ENCODE data around the gene MRPL24. TPM values are rescaled to one million over a fixed set of nuclear protein-coding genes. Genes with fewer than 3 reads are reported as not detected.
A peak's percentile ranks its signal among the peaks of the same experiment; 100 is the strongest.

MRPL24 gene
- total RNA-seq, 1 donor = 17.7 TPM

- Histone ChIP-seq H4K20me1 (ENCODE audit: insufficient read depth, low read length) (no peaks in the 10 kb centered on the region), H3K36me3 (ENCODE audit: insufficient read depth, low read length) (peaks cover 61% of the 10 kb centered on the region), H3K79me2 (ENCODE audit: insufficient read depth, low read length) (peaks cover 42% of the 10 kb centered on the region), H3K9me3 (ENCODE audit: low read depth, low read length) (no peaks in the 10 kb centered on the region), H3K4me1 (ENCODE audit: insufficient read depth, low read length) (peaks cover 12% of the 10 kb centered on the region), H3K4me2 (ENCODE audit: insufficient read depth, low read length) (peak overlapping the region; percentile 97), H2AFZ (ENCODE audit: low read length) (peak overlapping the region; percentile 85), H3K4me3 (ENCODE audit: insufficient read depth, low read length) (peak overlapping the region; percentile 83), H3K27ac (ENCODE audit: low read depth, low read length) (peak overlapping the region; percentile 44), H3K27me3 (ENCODE audit: insufficient read depth, low read length) (no peaks in the 10 kb centered on the region)
- DNase-seq (ENCODE audit: insufficient read length, low spot score, missing footprints) = no peak
- no peak for TF ChIP-seq CTCF (IDR thresholded peaks at IDR 0.05; ENCODE audit: extremely low read depth, low read depth, low read length)
Observed at GRCh38 chr1:156740237-156740740, 599 bp downstream of the MRPL24 start.

DNA sequence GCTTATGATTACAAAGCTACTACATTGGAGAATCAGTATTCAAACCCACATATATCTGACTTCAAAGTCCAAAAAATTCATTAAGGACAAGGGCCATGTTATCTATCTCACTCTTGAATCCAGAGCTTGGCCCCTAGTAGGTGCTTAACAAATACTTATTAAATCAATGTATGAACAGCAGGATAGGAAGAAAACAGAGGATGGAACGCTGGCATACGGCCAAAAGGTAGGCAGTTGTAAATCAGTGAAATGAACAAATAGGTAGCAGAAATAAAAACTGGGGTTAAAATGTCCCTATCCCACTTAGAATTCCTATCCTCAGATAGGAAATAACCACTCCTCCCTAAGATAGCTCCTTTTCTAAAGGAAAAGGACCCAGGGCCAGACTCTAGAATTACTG, 2.0 kb downstream of the MRPL24 start:
- no peak overlapping the region for H3K4me3 ChIP-seq (ENCODE audit: insufficient read depth, low read length)
- no peaks in the 10 kb centered on the region for H3K27me3 ChIP-seq (ENCODE audit: insufficient read depth, low read length)
- H3K9me3 ChIP-seq (ENCODE audit: low read depth, low read length) = no peaks in the 10 kb centered on the region
- TF ChIP-seq CTCF (IDR thresholded peaks at IDR 0.05; ENCODE audit: extremely low read depth, low read depth, low read length) = no peak
- DNase-seq (ENCODE audit: insufficient read length, low spot score, missing footprints) = no peak
- no peak overlapping the region for H2AFZ ChIP-seq (ENCODE audit: low read length)
- peaks cover 54% of the 10 kb centered on the region for H3K36me3 ChIP-seq (ENCODE audit: insufficient read depth, low read length)
- H3K27ac ChIP-seq (ENCODE audit: low read depth, low read length) = no peak overlapping the region
- H3K4me1 ChIP-seq (ENCODE audit: insufficient read depth, low read length) = peaks cover 12% of the 10 kb centered on the region
- peaks cover 30% of the 10 kb centered on the region for H3K79me2 ChIP-seq (ENCODE audit: insufficient read depth, low read length)
- H4K20me1 ChIP-seq (ENCODE audit: insufficient read depth, low read length) = no peaks in the 10 kb centered on the region
- no peak overlapping the region for H3K4me2 ChIP-seq (ENCODE audit: insufficient read depth, low read length)

DNA sequence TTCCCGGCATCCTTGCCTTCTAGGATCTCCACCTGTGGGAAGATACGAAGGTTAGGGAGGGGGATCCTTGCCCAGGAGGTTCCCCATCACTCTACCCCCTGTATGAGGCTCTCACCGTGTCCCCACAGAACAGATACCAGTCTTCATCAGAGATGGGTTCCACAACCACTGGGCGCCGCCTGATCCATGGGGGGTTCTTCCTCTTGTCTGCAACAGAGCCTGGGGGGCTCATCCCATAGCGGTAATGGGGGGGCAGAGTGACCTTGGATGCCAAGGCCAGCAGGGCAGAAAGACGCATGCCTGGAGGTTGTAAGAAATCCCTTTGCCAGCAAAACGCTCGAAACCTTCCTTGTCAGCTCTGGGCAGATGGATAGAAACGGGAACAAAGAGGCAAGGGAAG, 2.5 kb downstream of the MRPL24 start:
- Histone ChIP-seq H3K27me3 (ENCODE audit: insufficient read depth, low read length) (no peaks in the 10 kb centered on the region), H3K4me2 (ENCODE audit: insufficient read depth, low read length) (no peak overlapping the region), H4K20me1 (ENCODE audit: insufficient read depth, low read length) (no peaks in the 10 kb centered on the region), H2AFZ (ENCODE audit: low read length) (no peak overlapping the region), H3K79me2 (ENCODE audit: insufficient read depth, low read length) (peaks cover 27% of the 10 kb centered on the region), H3K36me3 (ENCODE audit: insufficient read depth, low read length) (peaks cover 53% of the 10 kb centered on the region), H3K4me3 (ENCODE audit: insufficient read depth, low read length) (no peak overlapping the region), H3K9me3 (ENCODE audit: low read depth, low read length) (no peaks in the 10 kb centered on the region), H3K27ac (ENCODE audit: low read depth, low read length) (no peak overlapping the region), H3K4me1 (ENCODE audit: insufficient read depth, low read length) (peaks cover 12% of the 10 kb centered on the region)
- DNase-seq (ENCODE audit: insufficient read length, low spot score, missing footprints) = no peak
- no peak for TF ChIP-seq CTCF (IDR thresholded peaks at IDR 0.05; ENCODE audit: extremely low read depth, low read depth, low read length)

DNA sequence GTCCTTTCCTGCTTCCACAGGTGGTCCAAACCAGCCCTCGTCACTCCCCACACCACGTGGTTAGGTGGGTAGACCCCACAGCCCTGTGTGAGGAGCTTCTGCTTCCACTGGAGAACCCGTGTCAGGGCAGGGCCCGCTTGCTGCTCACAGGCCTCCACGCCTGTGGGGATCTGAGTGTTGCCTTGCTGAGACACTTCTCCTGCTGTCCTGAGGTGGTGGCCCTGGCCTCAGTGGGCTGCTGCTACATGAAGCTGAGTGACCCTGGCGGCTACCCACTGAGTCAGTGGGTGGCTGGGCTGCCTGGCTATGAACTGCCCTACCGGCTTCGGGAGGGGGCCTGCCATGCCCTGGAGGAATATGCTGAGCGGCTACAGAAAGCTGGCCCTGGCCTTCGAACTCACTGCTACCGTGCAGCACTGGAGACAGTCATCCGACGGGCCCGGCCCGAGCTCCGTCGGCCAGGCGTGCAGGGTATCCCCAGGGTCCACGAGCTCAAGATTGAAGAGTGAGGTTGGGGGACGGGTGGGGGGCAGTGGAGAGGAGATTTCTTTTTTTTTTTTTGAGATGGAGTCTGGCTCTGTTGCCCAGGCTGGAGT, 6.8 kb downstream of the MRPL24 start:
- no peak for DNase-seq (ENCODE audit: insufficient read length, low spot score, missing footprints)
- no peak overlapping the region for H3K27ac ChIP-seq (ENCODE audit: low read depth, low read length)
- no peak for TF ChIP-seq CTCF (IDR thresholded peaks at IDR 0.05; ENCODE audit: extremely low read depth, low read depth, low read length)
- peaks cover 14% of the 10 kb centered on the region for H3K79me2 ChIP-seq (ENCODE audit: insufficient read depth, low read length)
- H3K4me3 ChIP-seq (ENCODE audit: insufficient read depth, low read length) = no peak overlapping the region
- H3K36me3 ChIP-seq (ENCODE audit: insufficient read depth, low read length) = peaks cover 32% of the 10 kb centered on the region
- no peak overlapping the region for H2AFZ ChIP-seq (ENCODE audit: low read length)
- no peaks in the 10 kb centered on the region for H4K20me1 ChIP-seq (ENCODE audit: insufficient read depth, low read length)
- no peak overlapping the region for H3K4me2 ChIP-seq (ENCODE audit: insufficient read depth, low read length)
- H3K27me3 ChIP-seq (ENCODE audit: insufficient read depth, low read length) = no peaks in the 10 kb centered on the region
- no peaks in the 10 kb centered on the region for H3K9me3 ChIP-seq (ENCODE audit: low read depth, low read length)
- peaks cover 6% of the 10 kb centered on the region for H3K4me1 ChIP-seq (ENCODE audit: insufficient read depth, low read length)
